HCT116 (cell line): ENCODE results near the gene THAP8. TPM values are rescaled to one million over a fixed set of nuclear protein-coding genes. Genes with fewer than 3 reads are reported as not detected.

Experiments used
- ATAC-seq: fragments of 200-7000 bp; cut with Tn5 transposase; 2 replicates; pipeline ENCODE4 v1.9.1; 2020; ENCODE audit warnings: mild to moderate bottlenecking, moderate library complexity
- BruUV-seq: library from RNA; stranded (reverse); fragments of 400-500 nt; replicated peaks from 2 replicates; lab custom pipeline; 2021; lab: Mats Ljungman, UMichigan
- CTCF ChIA-PET: fragments of 300-600 bp; sonication (Branson Sonifier 250); formaldehyde crosslinking; loops from one replicate; lab custom pipeline; 2021; ENCODE audit warnings: antibody characterized with exemption; lab: Charles Lee
- POLR2A ChIA-PET: fragments of 300-600, 350-600 bp; sonication (Branson Sonifier 250); formaldehyde crosslinking; loops from one replicate; lab custom pipeline; 2021; ENCODE audit warnings: antibody characterized with exemption; lab: Charles Lee
- RAD21 ChIA-PET, 2 experiments: fragments of 300-600 bp; sonication (Branson Sonifier 250); formaldehyde crosslinking; loops; one replicate each; lab custom pipeline; 2023; ENCODE audit warnings: low total read pairs in 2 of 2; ENCODE audit not compliant: uncharacterized antibody in 2 of 2, unreplicated experiment in 2 of 2, low non-redundant PET in 1 of 2; lab: Charles Lee
- DNase-seq: peaks from one replicate; pipeline ENCODE4 v3.0.0-alpha.2; 2010; ENCODE audit warnings: low read depth, low spot score
- H2AFZ ChIP-seq: fragments of 200-600 bp; shearing (Covaris generic), sonication (generic); 2 replicates; pipeline ENCODE4 v1.6.1; 2017; ENCODE audit warnings: low read depth, mixed run types, mixed read lengths, antibody characterized with exemption, low read length; ENCODE audit not compliant: poor library complexity, severe bottlenecking
- H3K27ac ChIP-seq: 2 replicates; pipeline ENCODE4 v1.5.1; 2012; ENCODE audit warnings: low read depth, low read length
- H3K27me3 ChIP-seq: fragments of 200-600 bp; sonication (generic); 2 replicates; pipeline ENCODE4 v1.6.1; 2016; ENCODE audit warnings: mixed run types, low read length, mixed read lengths; ENCODE audit not compliant: insufficient read depth
- H3K36me3 ChIP-seq, 2 experiments: fragments of 200-500 bp in 1 of 2; fragments of 200-600 bp in 1 of 2; sonication (Bioruptor generic) in 1 of 2; sonication (generic) in 1 of 2; 2 replicates each; pipeline versions ENCODE4 v1.5.1 to v1.6.1; 2014 to 2016; ENCODE audit warnings: low read length in 2 of 2, inconsistent platforms in 1 of 2, mixed read lengths in 1 of 2, mixed run types in 1 of 2; ENCODE audit not compliant: insufficient read depth in 2 of 2, control insufficient read depth in 1 of 2
- H3K4me1 ChIP-seq, 2 experiments: fragments of 200-600 bp in 1 of 2; sonication (generic) in 1 of 2; 2 replicates each; pipeline versions ENCODE4 v1.5.1 to v1.6.1; 2012 to 2017; ENCODE audit warnings: low read length in 2 of 2, inconsistent platforms in 1 of 2, mild to moderate bottlenecking in 1 of 2, mixed read lengths in 1 of 2, mixed run types in 1 of 2, moderate library complexity in 1 of 2; ENCODE audit not compliant: insufficient read depth in 2 of 2, control insufficient read depth in 1 of 2
- H3K4me2 ChIP-seq: fragments of 200-600 bp; sonication (generic); 2 replicates; pipeline ENCODE4 v1.6.1; 2017; ENCODE audit warnings: mixed run types, low read length, mixed read lengths
- H3K4me3 ChIP-seq, 2 experiments: fragments of 200-600 bp in 1 of 2; sonication (generic) in 1 of 2; replicated peaks in 1 of 2; 2 replicates each; pipeline ENCODE4 v1.5.1; 2011 to 2016; ENCODE audit warnings: low read length in 2 of 2, control low read depth in 1 of 2, low read depth in 1 of 2, mild to moderate bottlenecking in 1 of 2, mixed read lengths in 1 of 2, mixed run types in 1 of 2
- H3K79me2 ChIP-seq: fragments of 200-600 bp; sonication (generic); 2 replicates; pipeline ENCODE4 v1.6.1; 2017; ENCODE audit warnings: mild to moderate bottlenecking, mixed run types, low read length, moderate library complexity, mixed read lengths; ENCODE audit not compliant: insufficient read depth
- H3K9ac ChIP-seq: fragments of 200-600 bp; sonication (generic); 2 replicates; pipeline ENCODE4 v1.6.1; 2016; ENCODE audit warnings: low read length, mixed read lengths
- H3K9me2 ChIP-seq: fragments of 200-600 bp; sonication (generic), shearing (Covaris generic); 2 replicates; pipeline ENCODE4 v1.6.1; 2017; ENCODE audit warnings: mixed run types, mild to moderate bottlenecking, moderate library complexity; ENCODE audit not compliant: insufficient read depth
- H3K9me3 ChIP-seq, 2 experiments: fragments of 200-500 bp in 1 of 2; fragments of 200-600 bp in 1 of 2; sonication (Bioruptor generic) in 1 of 2; sonication (generic) in 1 of 2; 2 replicates each; pipeline ENCODE4 v1.6.1; 2014 to 2017; ENCODE audit warnings: low read length in 2 of 2, mixed read lengths in 2 of 2, inconsistent platforms in 1 of 2, low read depth in 1 of 2, mild to moderate bottlenecking in 1 of 2, mixed run types in 1 of 2, moderate library complexity in 1 of 2; ENCODE audit not compliant: control insufficient read depth in 1 of 2, insufficient read depth in 1 of 2
- H4K20me1 ChIP-seq: fragments of 200-600 bp; sonication (generic), shearing (Covaris generic); 2 replicates; pipeline ENCODE4 v1.6.1; 2017; ENCODE audit warnings: mixed run types, mild to moderate bottlenecking, moderate library complexity; ENCODE audit not compliant: insufficient read depth
- EGR1 ChIP-seq: IDR thresholded peaks from 2 replicates; pipeline ENCODE4 v1.6.1; 2012; ENCODE audit warnings: low read depth
- JUND ChIP-seq: IDR thresholded peaks from 2 replicates; pipeline ENCODE4 v1.6.1; 2012
- MAX ChIP-seq: IDR thresholded peaks from 2 replicates; pipeline ENCODE4 v1.6.1; 2012
- POLR2A ChIP-seq: IDR thresholded peaks from 2 replicates; pipeline ENCODE4 v1.7.0; 2011; ENCODE audit warnings: borderline replicate concordance; ENCODE audit not compliant: insufficient read depth, insufficient read length; ENCODE audit errors: extremely low read depth
- POLR2AphosphoS5 ChIP-seq: IDR thresholded peaks from 2 replicates; pipeline ENCODE4 v1.6.1; 2011; ENCODE audit warnings: mild to moderate bottlenecking, low read depth, low read length, moderate library complexity
- RAD21 ChIP-seq: IDR thresholded peaks from 2 replicates; pipeline ENCODE4 v1.6.1; 2012; ENCODE audit warnings: low read depth, mild to moderate bottlenecking
- REST ChIP-seq: IDR thresholded peaks from 2 replicates; pipeline ENCODE4 v1.6.1; 2012; ENCODE audit warnings: low read depth
- ZBTB33 ChIP-seq: IDR thresholded peaks from 2 replicates; pipeline ENCODE4 v1.6.1; 2011; ENCODE audit warnings: mild to moderate bottlenecking, low read length, moderate library complexity; ENCODE audit not compliant: insufficient replicate concordance; ENCODE audit errors: extremely low read depth
- ZFX ChIP-seq: fragments of 450-650 bp; IDR thresholded peaks from 2 replicates; pipeline ENCODE4 v1.6.1; 2017
- intact Hi-C: fragments of 100-400 bp; cut with micrococcal nuclease; formaldehyde crosslinking; loops from 2 replicates; pipeline ENCODE4 v1.10.0; 2022
- total RNA-seq: library from RNA; stranded (reverse); gene quantifications from one replicate; pipeline ENCODE4 v1.2.1, GENCODE V29; 2021; ENCODE audit not compliant: unreplicated experiment

The THAP8 gene
- total RNA-seq, 1 experiment from 2014 or later, result 1.7 TPM

- Histone ChIP-seq H3K9me2 (no peaks in the 10 kb centered on the region), H3K79me2 (peaks cover 21% of the 10 kb centered on the region), H3K36me3 (no peaks in the 10 kb centered on the region), H3K27me3 (no peaks in the 10 kb centered on the region), H3K9ac (peak overlapping the region; percentile 91), H4K20me1 (no peaks in the 10 kb centered on the region), H3K4me3 (peak overlapping the region; percentile 89 to 98), H2AFZ (no peak overlapping the region), H3K4me1 (peaks cover 13 to 37% of the 10 kb centered on the region in 2 experiments), H3K9me3 (no peaks in the 10 kb centered on the region), H3K27ac (peak overlapping the region; percentile 87)
- CTCF ChIA-PET, result no interaction called here
- DNase-seq (no peak), ATAC-seq (no peak)
- intact Hi-C loops, result loop anchor here (10.0 kb wide), 1 partner anchor 105 kb away; the partner anchor contains the start of genes OVOL3, POLR2I and TBCB
- POLR2A ChIA-PET, result interaction anchor here (1.7 kb wide), 1 partner anchor 51 kb away, joined by 4 read pairs; no protein-coding TSS in a partner anchor
- BruUV-seq, result no TSS peak
- TF ChIP-seq REST (no peak), EGR1 (no peak), ZFX (no peak), ZBTB33 (no peak), JUND (no peak), MAX (no peak), RAD21 (no peak), POLR2AphosphoS5 (no peak), POLR2A (no peak)
- TF ChIP-seq, all 23 proteins: peak for 0
- RAD21 ChIA-PET, result no interaction called here
- H3K4me2 ChIP-seq, result peak overlapping the region; percentile 100
These were observed 44.3 kb downstream of the THAP8 start for GRCh38 chr19:36009633-36010379.
